ENCODE measurements around the gene ZNF169.
A peak's percentile ranks its signal among the peaks of the same experiment; 100 is the strongest.

ZNF169 gene

DNA sequence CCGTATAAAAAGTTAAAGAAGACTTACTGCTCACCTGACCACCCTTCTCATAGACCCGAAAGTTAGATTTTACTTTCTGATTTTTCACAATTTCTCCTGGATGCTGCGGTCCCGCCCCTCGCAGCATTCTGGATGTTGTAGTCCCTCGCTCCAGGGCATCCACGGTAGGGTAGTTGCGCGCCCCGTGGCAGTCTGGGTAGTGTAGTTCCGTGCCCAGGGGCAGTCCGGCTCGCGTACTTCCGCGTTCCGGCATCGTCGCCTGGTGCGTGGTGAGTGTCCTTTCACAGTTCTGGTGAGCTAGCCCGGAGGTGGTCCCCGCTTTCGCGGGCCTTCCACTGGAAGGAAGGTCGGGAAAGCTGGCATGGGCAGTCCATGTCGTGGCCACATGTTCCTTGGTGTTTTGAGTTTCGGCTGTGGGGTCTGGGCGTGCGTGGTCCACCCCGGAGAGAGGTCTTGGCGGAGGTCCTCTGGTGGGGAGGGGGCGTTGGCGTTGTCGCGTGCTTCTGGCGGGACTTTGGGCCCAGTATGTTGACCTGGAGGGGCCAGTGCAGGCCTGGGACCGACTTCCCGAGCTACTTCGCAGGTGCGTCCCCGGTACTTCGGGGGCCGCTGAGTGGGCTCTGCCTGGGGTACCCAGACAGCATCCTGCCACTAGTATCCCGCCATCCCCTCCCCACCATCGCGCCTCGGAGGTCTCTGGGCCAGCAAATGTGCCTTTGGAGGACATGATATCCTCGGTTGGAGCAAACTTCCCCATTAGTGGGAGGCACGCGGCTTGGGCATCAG, at the start of gene ZNF169:
TSS of gene ZNF169 (plus strand) at position 222 of the 786 bp plus-strand sequence. CDS start 19,515 bp downstream, outside the sequence.
- TF ChIP-seq RARB (CRISPR knock-in tag; IDR thresholded peaks at IDR 0.05), result no peak
- no peak for TF ChIP-seq ZNF565 (CRISPR knock-in tag; conservative IDR thresholded peaks at IDR 0.05; ENCODE audit: low read depth)
- TF ChIP-seq, protein P1, sequence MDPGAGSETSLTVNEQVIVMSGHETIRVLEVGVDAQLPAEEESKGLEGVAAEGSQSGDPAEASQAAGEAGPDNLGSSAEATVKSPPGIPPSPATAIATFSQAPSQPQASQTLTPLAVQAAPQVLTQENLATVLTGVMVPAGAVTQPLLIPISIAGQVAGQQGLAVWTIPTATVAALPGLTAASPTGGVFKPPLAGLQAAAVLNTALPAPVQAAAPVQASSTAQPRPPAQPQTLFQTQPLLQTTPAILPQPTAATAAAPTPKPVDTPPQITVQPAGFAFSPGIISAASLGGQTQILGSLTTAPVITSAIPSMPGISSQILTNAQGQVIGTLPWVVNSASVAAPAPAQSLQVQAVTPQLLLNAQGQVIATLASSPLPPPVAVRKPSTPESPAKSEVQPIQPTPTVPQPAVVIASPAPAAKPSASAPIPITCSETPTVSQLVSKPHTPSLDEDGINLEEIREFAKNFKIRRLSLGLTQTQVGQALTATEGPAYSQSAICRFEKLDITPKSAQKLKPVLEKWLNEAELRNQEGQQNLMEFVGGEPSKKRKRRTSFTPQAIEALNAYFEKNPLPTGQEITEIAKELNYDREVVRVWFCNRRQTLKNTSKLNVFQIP (CRISPR knock-in tag; IDR thresholded peaks at IDR 0.05; ENCODE audit: borderline replicate concordance, low read depth), result no peak
- TF ChIP-seq ESRRG (CRISPR knock-in tag; IDR thresholded peaks at IDR 0.05), result no peak
- TF ChIP-seq, protein P2, sequence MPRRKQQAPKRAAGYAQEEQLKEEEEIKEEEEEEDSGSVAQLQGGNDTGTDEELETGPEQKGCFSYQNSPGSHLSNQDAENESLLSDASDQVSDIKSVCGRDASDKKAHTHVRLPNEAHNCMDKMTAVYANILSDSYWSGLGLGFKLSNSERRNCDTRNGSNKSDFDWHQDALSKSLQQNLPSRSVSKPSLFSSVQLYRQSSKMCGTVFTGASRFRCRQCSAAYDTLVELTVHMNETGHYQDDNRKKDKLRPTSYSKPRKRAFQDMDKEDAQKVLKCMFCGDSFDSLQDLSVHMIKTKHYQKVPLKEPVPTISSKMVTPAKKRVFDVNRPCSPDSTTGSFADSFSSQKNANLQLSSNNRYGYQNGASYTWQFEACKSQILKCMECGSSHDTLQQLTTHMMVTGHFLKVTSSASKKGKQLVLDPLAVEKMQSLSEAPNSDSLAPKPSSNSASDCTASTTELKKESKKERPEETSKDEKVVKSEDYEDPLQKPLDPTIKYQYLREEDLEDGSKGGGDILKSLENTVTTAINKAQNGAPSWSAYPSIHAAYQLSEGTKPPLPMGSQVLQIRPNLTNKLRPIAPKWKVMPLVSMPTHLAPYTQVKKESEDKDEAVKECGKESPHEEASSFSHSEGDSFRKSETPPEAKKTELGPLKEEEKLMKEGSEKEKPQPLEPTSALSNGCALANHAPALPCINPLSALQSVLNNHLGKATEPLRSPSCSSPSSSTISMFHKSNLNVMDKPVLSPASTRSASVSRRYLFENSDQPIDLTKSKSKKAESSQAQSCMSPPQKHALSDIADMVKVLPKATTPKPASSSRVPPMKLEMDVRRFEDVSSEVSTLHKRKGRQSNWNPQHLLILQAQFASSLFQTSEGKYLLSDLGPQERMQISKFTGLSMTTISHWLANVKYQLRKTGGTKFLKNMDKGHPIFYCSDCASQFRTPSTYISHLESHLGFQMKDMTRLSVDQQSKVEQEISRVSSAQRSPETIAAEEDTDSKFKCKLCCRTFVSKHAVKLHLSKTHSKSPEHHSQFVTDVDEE (CRISPR knock-in tag; IDR thresholded peaks at IDR 0.05), result no peak

DNA sequence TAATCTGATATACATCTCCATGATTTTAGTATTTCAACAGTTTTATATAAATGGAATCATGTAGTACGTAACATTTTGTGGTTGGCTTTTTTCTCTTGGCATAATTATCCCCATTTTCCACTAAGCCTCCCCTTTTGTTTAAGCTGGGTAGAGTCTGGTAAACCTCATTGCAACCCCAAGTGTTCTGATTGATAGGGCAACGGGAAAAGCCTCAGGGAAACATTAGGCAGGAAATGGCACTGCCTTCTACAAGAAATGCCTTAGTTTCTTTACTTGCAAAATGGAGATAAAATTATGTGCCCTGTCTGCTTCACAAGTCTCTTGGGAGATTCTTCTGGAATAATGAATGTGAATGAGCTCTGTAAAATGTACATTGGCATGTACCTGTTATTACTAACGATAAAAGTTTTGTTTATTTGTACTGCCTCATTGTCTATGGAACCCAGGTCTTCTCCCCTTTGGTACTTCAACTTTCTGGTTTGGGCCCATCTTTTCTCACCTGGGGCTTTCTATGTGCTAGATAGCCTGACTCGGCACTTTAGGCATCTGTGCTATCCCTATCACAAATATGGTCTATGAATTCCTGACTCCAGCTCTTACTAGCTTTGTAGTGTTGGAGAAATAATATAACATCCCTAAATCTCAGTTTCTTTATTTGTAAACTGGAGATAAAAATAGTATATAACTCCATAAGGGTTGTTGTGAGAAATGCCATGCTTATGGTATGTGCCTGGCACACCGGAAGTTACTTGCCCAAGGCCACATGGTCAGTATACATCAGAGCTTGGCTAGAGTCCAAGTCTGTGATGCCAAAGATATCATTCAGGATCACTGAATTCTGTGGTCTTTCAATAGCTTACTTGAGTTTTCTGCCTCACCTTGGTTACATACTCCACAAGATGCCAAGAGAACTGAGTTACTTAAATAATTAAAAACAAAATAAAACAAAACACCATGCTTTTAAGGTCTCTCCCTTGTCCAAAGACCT, 48.2 kb upstream of the ZNF169 start:
- TF ChIP-seq BACH2 (CRISPR knock-in tag; IDR thresholded peaks at IDR 0.05; ENCODE audit: borderline replicate concordance) (no peak), ARNTL (CRISPR knock-in tag; IDR thresholded peaks at IDR 0.05; ENCODE audit: borderline replicate concordance, low read depth) (no peak), TOX (CRISPR knock-in tag; IDR thresholded peaks at IDR 0.05; ENCODE audit: borderline replicate concordance) (no peak), GLIS3 (CRISPR knock-in tag; IDR thresholded peaks at IDR 0.05) (no peak), ZNF8 (CRISPR knock-in tag; IDR thresholded peaks at IDR 0.05) (no peak), ISL1 (CRISPR knock-in tag; IDR thresholded peaks at IDR 0.05) (no peak), ZFP30 (CRISPR knock-in tag; IDR thresholded peaks at IDR 0.05) (no peak), ZNF565 (CRISPR knock-in tag; conservative IDR thresholded peaks at IDR 0.05; ENCODE audit: low read depth) (no peak), OSR1 (CRISPR knock-in tag; IDR thresholded peaks at IDR 0.05) (no peak), RARB (CRISPR knock-in tag; IDR thresholded peaks at IDR 0.05) (no peak), CSDC2 (CRISPR knock-in tag; IDR thresholded peaks at IDR 0.05) (no peak), ZFP3 (CRISPR knock-in tag; IDR thresholded peaks at IDR 0.05) (no peak), SNAI2 (CRISPR knock-in tag; IDR thresholded peaks at IDR 0.05) (no peak)
- TF ChIP-seq, protein P2 (CRISPR knock-in tag; IDR thresholded peaks at IDR 0.05), result no peak
- TF ChIP-seq, protein P3, sequence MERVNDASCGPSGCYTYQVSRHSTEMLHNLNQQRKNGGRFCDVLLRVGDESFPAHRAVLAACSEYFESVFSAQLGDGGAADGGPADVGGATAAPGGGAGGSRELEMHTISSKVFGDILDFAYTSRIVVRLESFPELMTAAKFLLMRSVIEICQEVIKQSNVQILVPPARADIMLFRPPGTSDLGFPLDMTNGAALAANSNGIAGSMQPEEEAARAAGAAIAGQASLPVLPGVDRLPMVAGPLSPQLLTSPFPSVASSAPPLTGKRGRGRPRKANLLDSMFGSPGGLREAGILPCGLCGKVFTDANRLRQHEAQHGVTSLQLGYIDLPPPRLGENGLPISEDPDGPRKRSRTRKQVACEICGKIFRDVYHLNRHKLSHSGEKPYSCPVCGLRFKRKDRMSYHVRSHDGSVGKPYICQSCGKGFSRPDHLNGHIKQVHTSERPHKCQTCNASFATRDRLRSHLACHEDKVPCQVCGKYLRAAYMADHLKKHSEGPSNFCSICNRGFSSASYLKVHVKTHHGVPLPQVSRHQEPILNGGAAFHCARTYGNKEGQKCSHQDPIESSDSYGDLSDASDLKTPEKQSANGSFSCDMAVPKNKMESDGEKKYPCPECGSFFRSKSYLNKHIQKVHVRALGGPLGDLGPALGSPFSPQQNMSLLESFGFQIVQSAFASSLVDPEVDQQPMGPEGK (CRISPR knock-in tag; IDR thresholded peaks at IDR 0.05; ENCODE audit: borderline replicate concordance), result no peak
- TF ChIP-seq, protein P4, sequence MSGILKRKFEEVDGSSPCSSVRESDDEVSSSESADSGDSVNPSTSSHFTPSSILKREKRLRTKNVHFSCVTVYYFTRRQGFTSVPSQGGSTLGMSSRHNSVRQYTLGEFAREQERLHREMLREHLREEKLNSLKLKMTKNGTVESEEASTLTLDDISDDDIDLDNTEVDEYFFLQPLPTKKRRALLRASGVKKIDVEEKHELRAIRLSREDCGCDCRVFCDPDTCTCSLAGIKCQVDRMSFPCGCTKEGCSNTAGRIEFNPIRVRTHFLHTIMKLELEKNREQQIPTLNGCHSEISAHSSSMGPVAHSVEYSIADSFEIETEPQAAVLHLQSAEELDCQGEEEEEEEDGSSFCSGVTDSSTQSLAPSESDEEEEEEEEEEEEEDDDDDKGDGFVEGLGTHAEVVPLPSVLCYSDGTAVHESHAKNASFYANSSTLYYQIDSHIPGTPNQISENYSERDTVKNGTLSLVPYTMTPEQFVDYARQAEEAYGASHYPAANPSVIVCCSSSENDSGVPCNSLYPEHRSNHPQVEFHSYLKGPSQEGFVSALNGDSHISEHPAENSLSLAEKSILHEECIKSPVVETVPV (CRISPR knock-in tag; IDR thresholded peaks at IDR 0.05), result no peak
- TF ChIP-seq, protein P5, sequence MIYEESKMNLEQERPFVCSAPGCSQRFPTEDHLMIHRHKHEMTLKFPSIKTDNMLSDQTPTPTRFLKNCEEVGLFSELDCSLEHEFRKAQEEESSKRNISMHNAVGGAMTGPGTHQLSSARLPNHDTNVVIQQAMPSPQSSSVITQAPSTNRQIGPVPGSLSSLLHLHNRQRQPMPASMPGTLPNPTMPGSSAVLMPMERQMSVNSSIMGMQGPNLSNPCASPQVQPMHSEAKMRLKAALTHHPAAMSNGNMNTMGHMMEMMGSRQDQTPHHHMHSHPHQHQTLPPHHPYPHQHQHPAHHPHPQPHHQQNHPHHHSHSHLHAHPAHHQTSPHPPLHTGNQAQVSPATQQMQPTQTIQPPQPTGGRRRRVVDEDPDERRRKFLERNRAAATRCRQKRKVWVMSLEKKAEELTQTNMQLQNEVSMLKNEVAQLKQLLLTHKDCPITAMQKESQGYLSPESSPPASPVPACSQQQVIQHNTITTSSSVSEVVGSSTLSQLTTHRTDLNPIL (CRISPR knock-in tag; IDR thresholded peaks at IDR 0.05; ENCODE audit: low read depth), result no peak
- TF ChIP-seq, protein P1 (CRISPR knock-in tag; IDR thresholded peaks at IDR 0.05; ENCODE audit: borderline replicate concordance, low read depth), result no peak
- ATAC-seq, result no peak

More for the DNA sequence above, at the start of gene ZNF169:
- peak; percentile 100 for ATAC-seq
